H9 (cell line): ENCODE data around the gene TLCD3A. TPM values are rescaled to one million over a fixed set of nuclear protein-coding genes. Genes with fewer than 3 reads are reported as not detected.

Experiments
- DNase-seq: peaks from one replicate; pipeline ENCODE4 v3.0.0-alpha.2; 2017
- H2AFZ ChIP-seq: one replicate; pipeline ENCODE4 v1.6.1; 2013; ENCODE audit warnings: mild to moderate bottlenecking, low read length, control low read depth, moderate library complexity
- H2AK5ac ChIP-seq: 2 replicates; pipeline ENCODE4 v1.6.1; 2013; ENCODE audit warnings: low read length, control low read depth, mixed read lengths; ENCODE audit not compliant: insufficient read length
- H2BK120ac ChIP-seq: one replicate; pipeline ENCODE4 v1.6.1; 2013; ENCODE audit warnings: low read depth, mild to moderate bottlenecking, low read length, control low read depth, inconsistent platforms; ENCODE audit not compliant: poor library complexity, severe bottlenecking
- H2BK12ac ChIP-seq: 2 replicates; pipeline ENCODE4 v1.6.1; 2013; ENCODE audit warnings: low read length, control low read depth, mixed read lengths, low read depth; ENCODE audit not compliant: insufficient read length
- H2BK15ac ChIP-seq: 2 replicates; pipeline ENCODE4 v1.6.1; 2013; ENCODE audit warnings: low read depth, low read length, control low read depth
- H2BK20ac ChIP-seq: one replicate; pipeline ENCODE4 v1.6.1; 2013; ENCODE audit warnings: low read depth, mild to moderate bottlenecking, low read length, control low read depth, inconsistent platforms; ENCODE audit not compliant: poor library complexity, severe bottlenecking
- H2BK5ac ChIP-seq: 2 replicates; pipeline ENCODE4 v1.6.1; 2013; ENCODE audit warnings: low read length, control low read depth, mixed read lengths; ENCODE audit not compliant: insufficient read length
- H3K14ac ChIP-seq: 2 replicates; pipeline ENCODE4 v1.6.1; 2013; ENCODE audit warnings: low read length, control low read depth; ENCODE audit not compliant: insufficient read depth
- H3K18ac ChIP-seq: 2 replicates; pipeline ENCODE4 v1.6.1; 2013; ENCODE audit warnings: low read depth, mild to moderate bottlenecking, mixed read lengths, low read length, control low read depth; ENCODE audit not compliant: insufficient read length
- H3K23ac ChIP-seq: 2 replicates; pipeline ENCODE4 v1.6.1; 2013; ENCODE audit warnings: low read length, control low read depth, mixed read lengths, low read depth; ENCODE audit not compliant: insufficient read length
- H3K23me2 ChIP-seq: 2 replicates; pipeline ENCODE4 v1.6.1; 2013; ENCODE audit warnings: low read depth, mild to moderate bottlenecking, mixed read lengths, low read length, control low read depth; ENCODE audit not compliant: insufficient read length, poor library complexity, severe bottlenecking
- H3K27ac ChIP-seq: 2 replicates; pipeline ENCODE4 v1.5.1; 2013; ENCODE audit warnings: low read length, control low read depth, mixed read lengths, low read depth; ENCODE audit not compliant: insufficient read length
- H3K27me3 ChIP-seq: 2 replicates; pipeline ENCODE4 v1.6.1; 2013; ENCODE audit warnings: low read length, control low read depth, inconsistent platforms; ENCODE audit not compliant: insufficient read depth
- H3K4ac ChIP-seq: 2 replicates; pipeline ENCODE4 v1.6.1; 2013; ENCODE audit warnings: low read depth, mild to moderate bottlenecking, control low read depth, inconsistent platforms, low read length, moderate library complexity
- H3K4me1 ChIP-seq: 2 replicates; pipeline ENCODE4 v1.6.1; 2013; ENCODE audit warnings: low read length, control low read depth, inconsistent platforms; ENCODE audit not compliant: insufficient read depth
- H3K4me2 ChIP-seq: 2 replicates; pipeline ENCODE4 v1.6.1; 2013; ENCODE audit warnings: low read length, control low read depth, mixed read lengths; ENCODE audit not compliant: insufficient read length, insufficient read depth
- H3K56ac ChIP-seq: 2 replicates; pipeline ENCODE4 v1.6.1; 2013; ENCODE audit warnings: low read depth, mild to moderate bottlenecking, mixed read lengths, low read length, control low read depth; ENCODE audit not compliant: insufficient read length
- H3K79me1 ChIP-seq: 2 replicates; pipeline ENCODE4 v1.6.1; 2013; ENCODE audit warnings: low read depth, mild to moderate bottlenecking, moderate library complexity, low read length, control low read depth, inconsistent platforms; ENCODE audit not compliant: insufficient read depth, poor library complexity, severe bottlenecking
- H3K79me2 ChIP-seq: 2 replicates; pipeline ENCODE4 v1.6.1; 2013; ENCODE audit warnings: low read length, control low read depth, inconsistent platforms; ENCODE audit not compliant: insufficient read depth
- H3K9ac ChIP-seq: 2 replicates; pipeline ENCODE4 v1.6.1; 2013; ENCODE audit warnings: low read length, control low read depth, mixed read lengths; ENCODE audit not compliant: insufficient read length; ENCODE audit errors: extremely low read depth
- H3K9me3 ChIP-seq: one replicate; pipeline ENCODE4 v1.6.1; 2013; ENCODE audit warnings: low read depth, low read length, inconsistent platforms; ENCODE audit not compliant: control insufficient read depth
- H3T11ph ChIP-seq: one replicate; pipeline ENCODE4 v1.6.1; 2013; ENCODE audit warnings: mild to moderate bottlenecking, low read length, control low read depth, inconsistent platforms
- H4K20me1 ChIP-seq: one replicate; pipeline ENCODE4 v1.6.1; 2013; ENCODE audit not compliant: control insufficient read depth, insufficient read length, insufficient read depth
- H4K5ac ChIP-seq: 2 replicates; pipeline ENCODE4 v1.6.1; 2013; ENCODE audit warnings: low read depth, mild to moderate bottlenecking, mixed read lengths, low read length, control low read depth; ENCODE audit not compliant: insufficient read length
- H4K8ac ChIP-seq: replicated peaks from 2 replicates; pipeline ENCODE4 v1.6.1; 2013; ENCODE audit warnings: low read length, control low read depth, mixed read lengths, low read depth; ENCODE audit not compliant: insufficient read length
- H4K91ac ChIP-seq: 2 replicates; pipeline ENCODE4 v1.6.1; 2013; ENCODE audit warnings: low read depth, mild to moderate bottlenecking, moderate library complexity, mixed read lengths, low read length, control low read depth; ENCODE audit not compliant: insufficient read length
- H3K27ac Mint-ChIP-seq, 3 experiments: 2 replicates in 2 of 3; 3 replicates in 1 of 3; pipeline ENCODE4 v1.8.0; 2020 to 2021; ENCODE audit warnings: mixed read lengths in 3 of 3, mild to moderate bottlenecking in 1 of 3, moderate library complexity in 1 of 3
- H3K27me3 Mint-ChIP-seq: 2 replicates; pipeline ENCODE4 v1.8.0; 2021; ENCODE audit warnings: low read depth, mild to moderate bottlenecking, moderate library complexity, mixed read lengths
- H3K36me3 Mint-ChIP-seq, 3 experiments: 2 replicates in 2 of 3; 3 replicates in 1 of 3; pipeline ENCODE4 v1.8.0; 2020 to 2021; ENCODE audit warnings: low read depth in 3 of 3, mixed read lengths in 3 of 3; ENCODE audit not compliant: insufficient read depth in 1 of 3
- H3K4me1 Mint-ChIP-seq, 2 experiments: 2 replicates each; pipeline ENCODE4 v1.8.0; 2020; ENCODE audit warnings: mixed read lengths in 2 of 2
- H3K4me3 Mint-ChIP-seq, 2 experiments: 2 replicates in 1 of 2; 3 replicates in 1 of 2; pipeline ENCODE4 v1.8.0; 2020 to 2021; ENCODE audit warnings: mild to moderate bottlenecking in 2 of 2, mixed read lengths in 2 of 2, moderate library complexity in 1 of 2
- H3K9me3 Mint-ChIP-seq, 2 experiments: 2 replicates in 1 of 2; 3 replicates in 1 of 2; pipeline ENCODE4 v1.8.0; 2020; ENCODE audit warnings: mild to moderate bottlenecking in 2 of 2, mixed read lengths in 2 of 2, moderate library complexity in 1 of 2
- WGBS: extraction: QIAGEN DNeasy Blood & Tissue Kit; methylation state at CpG from one replicate; pipeline ENCODE4 v1.1.7; 2013; ENCODE audit warnings: missing lambda C conversion rate, low lambda C conversion rate, mixed read lengths; ENCODE audit not compliant: insufficient read length; ENCODE audit errors: extremely low coverage; 5-methylcytosine and 5-hydroxymethylcytosine counted together
- total RNA-seq: library from RNA; stranded (reverse); gene quantifications from 2 replicates; pipeline ENCODE4 v1.2.1, GENCODE V29; 2021
- TF ChIP-seq, protein P1 (sequence below): fragments of 200-600 bp; sonication (generic); conservative IDR thresholded peaks from 3 replicates; pipeline ENCODE4 v1.8.0; 2021; ENCODE audit warnings: antibody characterized with exemption, mild to moderate bottlenecking

TLCD3A gene
- total RNA-seq, 1 experiment from 2014 or later = 29.6 TPM

DNA sequence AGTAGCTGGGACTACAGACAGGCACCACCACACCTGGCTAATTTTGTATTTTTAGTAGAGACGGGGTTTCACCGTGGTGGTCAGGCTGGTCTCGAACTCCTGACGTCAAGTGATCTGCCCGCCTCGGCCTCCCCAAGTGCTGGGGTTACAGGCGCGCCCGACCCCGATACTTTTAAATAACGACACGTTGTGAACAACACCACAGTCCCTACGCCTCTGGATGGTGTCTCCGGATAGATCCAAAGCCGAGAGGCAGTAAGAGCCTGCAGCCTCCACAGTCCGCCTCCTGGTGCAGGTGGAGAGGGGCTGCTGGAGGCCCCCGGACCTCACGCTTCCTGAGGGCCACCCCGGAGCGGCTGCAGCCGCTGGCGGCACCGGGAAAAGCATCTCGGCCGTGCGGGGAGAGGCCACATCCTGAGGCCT, 741 bp upstream of the TLCD3A start:
- Histone ChIP-seq H3T11ph (no peak overlapping the region), H4K91ac (no peak overlapping the region), H3K4ac (no peak overlapping the region), H3K9me3 (no peaks in the 10 kb centered on the region), H2BK120ac (no peak overlapping the region), H3K23ac (no peak overlapping the region), H3K23me2 (peaks cover 6% of the 10 kb centered on the region), H2BK12ac (no peak overlapping the region), H3K18ac (peak overlapping the region; percentile 82), H2BK20ac (no peak overlapping the region), H2AK5ac (no peak overlapping the region), H3K79me1 (no peaks in the 10 kb centered on the region), H3K4me2 (peak overlapping the region; percentile 66), H4K8ac (no peak overlapping the region), H2AFZ (no peak overlapping the region), H2BK5ac (no peak overlapping the region), H3K27ac (no peak overlapping the region), H3K27me3 (no peaks in the 10 kb centered on the region), H3K56ac (no peak overlapping the region), H3K14ac (peak overlapping the region; percentile 62; the same call in 1 of the 2 replicates), H3K79me2 (no peaks in the 10 kb centered on the region), H4K5ac (no peak overlapping the region), H4K20me1 (no peaks in the 10 kb centered on the region), H3K4me1 (no peaks in the 10 kb centered on the region), H3K9ac (peak overlapping the region; percentile 40), H2BK15ac (no peak overlapping the region; the same call in 1 of the 2 replicates)
- Mint-ChIP-seq H3K36me3 (peaks cover 20 to 33% (median 29%) of the 10 kb centered on the region in 3 experiments), H3K4me1 (peaks cover 12 to 29% of the 10 kb centered on the region in 2 experiments), H3K27me3 (peaks cover 9% of the 10 kb centered on the region), H3K9me3 (no peaks in the 10 kb centered on the region), H3K27ac (no peak overlapping the region; a peak in 1 of 7 replicates), H3K4me3 (peak overlapping the region; percentile 73 to 86)
- peak; percentile 67 for DNase-seq
- WGBS = no CpG with 5 or more reads among the region's 26 CpGs
- TF ChIP-seq, protein P1, sequence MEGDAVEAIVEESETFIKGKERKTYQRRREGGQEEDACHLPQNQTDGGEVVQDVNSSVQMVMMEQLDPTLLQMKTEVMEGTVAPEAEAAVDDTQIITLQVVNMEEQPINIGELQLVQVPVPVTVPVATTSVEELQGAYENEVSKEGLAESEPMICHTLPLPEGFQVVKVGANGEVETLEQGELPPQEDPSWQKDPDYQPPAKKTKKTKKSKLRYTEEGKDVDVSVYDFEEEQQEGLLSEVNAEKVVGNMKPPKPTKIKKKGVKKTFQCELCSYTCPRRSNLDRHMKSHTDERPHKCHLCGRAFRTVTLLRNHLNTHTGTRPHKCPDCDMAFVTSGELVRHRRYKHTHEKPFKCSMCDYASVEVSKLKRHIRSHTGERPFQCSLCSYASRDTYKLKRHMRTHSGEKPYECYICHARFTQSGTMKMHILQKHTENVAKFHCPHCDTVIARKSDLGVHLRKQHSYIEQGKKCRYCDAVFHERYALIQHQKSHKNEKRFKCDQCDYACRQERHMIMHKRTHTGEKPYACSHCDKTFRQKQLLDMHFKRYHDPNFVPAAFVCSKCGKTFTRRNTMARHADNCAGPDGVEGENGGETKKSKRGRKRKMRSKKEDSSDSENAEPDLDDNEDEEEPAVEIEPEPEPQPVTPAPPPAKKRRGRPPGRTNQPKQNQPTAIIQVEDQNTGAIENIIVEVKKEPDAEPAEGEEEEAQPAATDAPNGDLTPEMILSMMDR = no peak
